Endometrial microvascular endothelial cells (primary cell): ENCODE results near the gene MAPK13. TPM values are rescaled to one million over a fixed set of nuclear protein-coding genes. Genes with fewer than 3 reads are reported as not detected.
"Not testable (repeated sequence)": the region's sequence is repeated elsewhere in the genome, so short reads cannot be mapped to it uniquely, and the experiment has no call there.

Experiments
- in situ Hi-C: cut with HindIII; loops from 2 replicates; pipeline ENCODE4 v1.10.0; 2017; ENCODE audit warnings: low sequenced_read_pairs, low pct_unique_long_range_greater_than_20kb; ENCODE audit errors: inconsistent ontology term
- total RNA-seq: library from RNA; depleted of rRNA; stranded (reverse); fragments of >200 nt; gene quantifications from one replicate; pipeline ENCODE4 v1.2.3, GENCODE V29; 2015; ENCODE audit errors: inconsistent ontology term

Gene MAPK13
- total RNA-seq, 1 donor from 2014 or later, result 9.3 TPM

GRCh38 chr6:36124881-36125280 lies 5.4 kb upstream of the MAPK13 start:
- in situ Hi-C loops, result no loop called here

GRCh38 chr6:36125575-36125974 lies 4.7 kb upstream of the MAPK13 start:
- in situ Hi-C loops, result no loop called here

GRCh38 chr6:36126121-36126520 lies 4.2 kb upstream of the MAPK13 start:
- in situ Hi-C loops, result no loop called here

GRCh38 chr6:36126553-36127458 lies 3.5 kb upstream of the MAPK13 start:
- in situ Hi-C loops, result no loop called here

GRCh38 chr6:36127462-36128016 lies 2.8 kb upstream of the MAPK13 start:
- in situ Hi-C loops, result no loop called here

- in situ Hi-C loops, result no loop called here
Measured at GRCh38 chr6:36128073-36128472, 2.2 kb upstream of the MAPK13 start.

GRCh38 chr6:36128793-36129192 lies 1.5 kb upstream of the MAPK13 start:
- in situ Hi-C loops, result no loop called here

- in situ Hi-C loops, result not testable (repeated sequence)
Measured at GRCh38 chr6:36129334-36129733, 979 bp upstream of the MAPK13 start.

- in situ Hi-C loops, result no loop called here
Measured at GRCh38 chr6:36130667-36131510, 576 bp downstream of the MAPK13 start.

- in situ Hi-C loops, result no loop called here
Measured at GRCh38 chr6:36131511-36132245, 1.4 kb downstream of the MAPK13 start.

GRCh38 chr6:36132246-36132895 lies 2.1 kb downstream of the MAPK13 start:
- in situ Hi-C loops, result no loop called here

GRCh38 chr6:36133148-36133547 lies 2.8 kb downstream of the MAPK13 start:
- in situ Hi-C loops, result no loop called here

- in situ Hi-C loops, result no loop called here
Measured at GRCh38 chr6:36133912-36134311, 3.6 kb downstream of the MAPK13 start.

GRCh38 chr6:36135053-36135731 lies 4.9 kb downstream of the MAPK13 start:
- in situ Hi-C loops, result no loop called here

- in situ Hi-C loops, result no loop called here
Measured at GRCh38 chr6:36136034-36136433, 5.7 kb downstream of the MAPK13 start.

GRCh38 chr6:36136551-36136950 lies 6.2 kb downstream of the MAPK13 start:
- in situ Hi-C loops, result no loop called here

- in situ Hi-C loops, result no loop called here
Measured at GRCh38 chr6:36138667-36139066, 8.4 kb downstream of the MAPK13 start.

GRCh38 chr6:36139431-36139830 lies 9.1 kb downstream of the MAPK13 start:
- in situ Hi-C loops, result no loop called here
